IMR-90 (cell line): ENCODE measurements around the gene UNC79.

Experiments used
- CEBPB ChIP-seq: IDR thresholded peaks from 2 replicates; pipeline ENCODE4 v1.6.1; 2012; ENCODE audit warnings: low read depth, low read length, improper control_type of control experiment
- FOS ChIP-seq: fragments of 150-350 bp; IDR thresholded peaks from 2 replicates; pipeline ENCODE4 v1.6.1; 2016; ENCODE audit warnings: low read depth, low read length
- MAZ ChIP-seq: IDR thresholded peaks from 2 replicates; pipeline ENCODE4 v1.6.1; 2012; ENCODE audit warnings: low read depth, mild to moderate bottlenecking, low read length, improper control_type of control experiment, moderate library complexity, borderline replicate concordance
- RAD21 ChIP-seq: IDR thresholded peaks from 2 replicates; pipeline ENCODE4 v1.6.1; 2012; ENCODE audit warnings: low read length, improper control_type of control experiment
- SMC3 ChIP-seq: fragments of 150-350 bp; IDR thresholded peaks from 2 replicates; pipeline ENCODE4 v1.6.1; 2016; ENCODE audit warnings: low read depth, mild to moderate bottlenecking, antibody characterized with exemption, low read length, moderate library complexity
- TF ChIP-seq, protein P1 (sequence below): conservative IDR thresholded peaks from 2 replicates; pipeline ENCODE4 v1.5.1; 2012; ENCODE audit warnings: mild to moderate bottlenecking, low read depth, low read length, improper control_type of control experiment

DNA sequence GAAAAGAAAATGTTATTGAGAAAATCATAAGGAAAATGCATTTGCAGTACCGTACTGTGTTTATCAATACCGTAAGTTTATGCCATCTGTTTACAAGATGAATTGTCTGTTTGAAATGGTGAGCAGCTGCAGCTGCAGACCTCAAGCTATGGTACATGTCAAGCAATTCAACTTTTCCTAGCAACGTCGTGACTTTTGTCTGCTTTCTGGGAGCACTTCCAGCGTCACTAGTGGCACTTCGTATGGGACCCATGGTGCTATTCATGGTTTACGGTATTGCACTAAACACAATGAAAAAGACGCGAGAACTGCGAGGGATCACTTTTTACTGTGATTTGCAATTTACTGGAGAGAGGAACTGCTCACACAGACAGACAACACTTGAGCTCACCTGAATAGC, 160.8 kb downstream of the UNC79 start:
- TF ChIP-seq, protein P1, sequence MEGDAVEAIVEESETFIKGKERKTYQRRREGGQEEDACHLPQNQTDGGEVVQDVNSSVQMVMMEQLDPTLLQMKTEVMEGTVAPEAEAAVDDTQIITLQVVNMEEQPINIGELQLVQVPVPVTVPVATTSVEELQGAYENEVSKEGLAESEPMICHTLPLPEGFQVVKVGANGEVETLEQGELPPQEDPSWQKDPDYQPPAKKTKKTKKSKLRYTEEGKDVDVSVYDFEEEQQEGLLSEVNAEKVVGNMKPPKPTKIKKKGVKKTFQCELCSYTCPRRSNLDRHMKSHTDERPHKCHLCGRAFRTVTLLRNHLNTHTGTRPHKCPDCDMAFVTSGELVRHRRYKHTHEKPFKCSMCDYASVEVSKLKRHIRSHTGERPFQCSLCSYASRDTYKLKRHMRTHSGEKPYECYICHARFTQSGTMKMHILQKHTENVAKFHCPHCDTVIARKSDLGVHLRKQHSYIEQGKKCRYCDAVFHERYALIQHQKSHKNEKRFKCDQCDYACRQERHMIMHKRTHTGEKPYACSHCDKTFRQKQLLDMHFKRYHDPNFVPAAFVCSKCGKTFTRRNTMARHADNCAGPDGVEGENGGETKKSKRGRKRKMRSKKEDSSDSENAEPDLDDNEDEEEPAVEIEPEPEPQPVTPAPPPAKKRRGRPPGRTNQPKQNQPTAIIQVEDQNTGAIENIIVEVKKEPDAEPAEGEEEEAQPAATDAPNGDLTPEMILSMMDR, result no peak
- TF ChIP-seq CEBPB (no peak), MAZ (no peak), RAD21 (no peak), FOS (no peak), SMC3 (no peak)
